OCI-LY1 (cell line): Measurements from ENCODE around the gene ZNF827.

Experiments
- H2AFZ ChIP-seq: fragments of 200-600 bp; sonication (generic), shearing (Covaris generic); 2 replicates; pipeline ENCODE4 v1.6.0; 2014; ENCODE audit warnings: antibody characterized with exemption, mild to moderate bottlenecking, low read length
- H3F3A ChIP-seq: fragments of 200-600 bp; sonication (generic), shearing (Covaris generic); 2 replicates; pipeline ENCODE4 v1.6.0; 2014; ENCODE audit warnings: mild to moderate bottlenecking, antibody characterized with exemption, low read length, moderate library complexity; ENCODE audit not compliant: insufficient read depth
- H3K27ac ChIP-seq: fragments of 200-600 bp; sonication (generic); 2 replicates; pipeline ENCODE4 v1.5.1; 2014; ENCODE audit warnings: low read length, mixed run types, mild to moderate bottlenecking, low read depth; ENCODE audit not compliant: poor library complexity, severe bottlenecking
- H3K27me3 ChIP-seq: fragments of 200-600 bp; sonication (generic); 2 replicates; pipeline ENCODE4 v1.6.0; 2014; ENCODE audit warnings: antibody characterized with exemption, mild to moderate bottlenecking, low read length, moderate library complexity; ENCODE audit not compliant: insufficient read depth
- H3K36me3 ChIP-seq: fragments of 200-600 bp; sonication (generic); 2 replicates; pipeline ENCODE4 v1.6.1; 2014; ENCODE audit warnings: mild to moderate bottlenecking, antibody characterized with exemption, low read length, moderate library complexity, mixed read lengths; ENCODE audit not compliant: insufficient read depth
- H3K4me1 ChIP-seq: fragments of 200-600 bp; sonication (generic); 2 replicates; pipeline ENCODE4 v1.5.1; 2014; ENCODE audit warnings: mild to moderate bottlenecking, low read length, moderate library complexity; ENCODE audit not compliant: insufficient read depth, severe bottlenecking
- H3K4me2 ChIP-seq: fragments of 200-600 bp; sonication (generic), shearing (Covaris generic); 2 replicates; pipeline ENCODE4 v1.6.1; 2014; ENCODE audit warnings: low read length
- H3K4me3 ChIP-seq: fragments of 200-600 bp; sonication (generic); 2 replicates; pipeline ENCODE4 v1.5.1; 2014; ENCODE audit warnings: low read length, low read depth, mild to moderate bottlenecking, mixed read lengths; ENCODE audit not compliant: poor library complexity, severe bottlenecking
- H3K79me2 ChIP-seq: fragments of 200-600 bp; shearing (Covaris generic); 2 replicates; pipeline ENCODE4 v1.6.1; 2016; ENCODE audit warnings: mixed run types, low read length, mixed read lengths; ENCODE audit not compliant: insufficient read depth
- H3K9ac ChIP-seq: fragments of 200-600 bp; sonication (generic), shearing (Covaris generic); 2 replicates; pipeline ENCODE4 v1.6.1; 2014; ENCODE audit warnings: mild to moderate bottlenecking, low read length, mixed read lengths
- H3K9me2 ChIP-seq: fragments of 200-600 bp; sonication (generic), shearing (Covaris generic); 2 replicates; pipeline ENCODE4 v1.6.1; 2014; ENCODE audit warnings: low read depth, mild to moderate bottlenecking, low read length, mixed read lengths
- H3K9me3 ChIP-seq: fragments of 200-600 bp; shearing (Covaris generic); 2 replicates; pipeline ENCODE4 v1.6.1; 2014; ENCODE audit warnings: low read length, mixed read lengths
- H4K20me1 ChIP-seq: fragments of 200-600 bp; sonication (generic), shearing (Covaris generic); 2 replicates; pipeline ENCODE4 v1.6.0; 2016; ENCODE audit warnings: mild to moderate bottlenecking, low read length; ENCODE audit not compliant: insufficient read depth
- EZH2 ChIP-seq: fragments of 200-600 bp; sonication (generic), shearing (Covaris generic); IDR thresholded peaks from 2 replicates; pipeline ENCODE4 v1.8.0; 2017; ENCODE audit warnings: borderline replicate concordance, mixed run types, mild to moderate bottlenecking, antibody characterized with exemption, low read length, moderate library complexity, mixed read lengths
- TF ChIP-seq, protein P1 (sequence below): fragments of 200-600 bp; sonication (generic), shearing (Covaris generic); IDR thresholded peaks from 2 replicates; pipeline ENCODE4 v1.5.1; 2017; ENCODE audit warnings: mild to moderate bottlenecking, antibody characterized with exemption, low read length, moderate library complexity, mixed read lengths

Gene ZNF827

DNA sequence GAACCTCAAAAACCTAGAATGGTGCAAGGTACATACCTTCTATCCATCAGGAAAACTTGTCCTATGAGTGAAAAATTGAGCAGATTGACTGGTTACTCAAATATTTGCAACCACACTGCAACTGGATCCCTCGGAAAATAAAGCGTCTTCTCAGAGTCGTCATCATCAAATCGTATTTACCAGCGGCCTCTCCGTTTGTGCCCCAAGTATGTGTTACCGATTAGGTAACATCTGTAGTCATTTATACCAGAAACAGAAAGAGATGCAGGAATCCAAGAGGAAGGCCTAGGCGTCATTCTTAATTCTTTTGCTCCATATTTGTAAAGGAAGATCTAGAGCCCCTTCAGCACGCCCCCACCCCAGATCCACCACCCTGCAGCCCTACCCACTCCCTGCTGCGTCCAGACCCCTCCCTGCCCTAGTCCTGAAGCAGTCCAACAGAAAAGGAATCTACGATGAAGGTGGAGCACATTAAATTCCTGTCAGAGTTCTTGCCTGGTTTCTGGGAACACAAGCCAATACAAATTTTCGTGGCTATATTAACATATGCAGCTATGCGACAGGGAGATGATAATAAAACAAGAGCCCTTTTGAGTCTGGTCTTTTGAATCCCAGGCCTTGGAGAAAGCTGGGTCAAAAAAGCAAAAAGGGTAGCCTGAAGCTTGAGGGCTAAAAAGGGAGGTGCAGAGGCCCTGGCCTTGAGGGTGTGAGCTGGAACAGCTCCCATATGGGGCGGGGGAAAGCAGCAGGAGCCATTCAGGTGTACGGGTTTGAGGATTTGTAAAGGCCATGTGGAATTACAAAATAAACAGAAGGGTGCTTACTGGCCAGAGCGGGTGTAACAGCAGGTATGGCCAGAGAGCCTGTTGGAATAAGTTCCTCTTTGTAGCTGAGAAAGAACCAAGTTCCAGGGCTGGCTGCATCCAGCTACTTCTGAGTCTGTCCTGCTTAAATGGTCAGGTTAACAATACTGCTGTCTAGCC, 77.0 kb downstream of the ZNF827 start:
- Histone ChIP-seq H4K20me1 (no peaks in the 10 kb centered on the region), H3K9me2 (no peaks in the 10 kb centered on the region), H3K4me2 (no peak overlapping the region), H3K79me2 (no peaks in the 10 kb centered on the region), H3K4me1 (peaks cover 8% of the 10 kb centered on the region), H3K9ac (no peak overlapping the region), H3K36me3 (peaks cover 31% of the 10 kb centered on the region), H3K4me3 (no peak overlapping the region), H3K27ac (no peak overlapping the region), H3K27me3 (no peaks in the 10 kb centered on the region), H2AFZ (no peak overlapping the region), H3F3A (no peaks in the 10 kb centered on the region), H3K9me3 (no peaks in the 10 kb centered on the region)
- no peak for TF ChIP-seq EZH2
- TF ChIP-seq, protein P1, sequence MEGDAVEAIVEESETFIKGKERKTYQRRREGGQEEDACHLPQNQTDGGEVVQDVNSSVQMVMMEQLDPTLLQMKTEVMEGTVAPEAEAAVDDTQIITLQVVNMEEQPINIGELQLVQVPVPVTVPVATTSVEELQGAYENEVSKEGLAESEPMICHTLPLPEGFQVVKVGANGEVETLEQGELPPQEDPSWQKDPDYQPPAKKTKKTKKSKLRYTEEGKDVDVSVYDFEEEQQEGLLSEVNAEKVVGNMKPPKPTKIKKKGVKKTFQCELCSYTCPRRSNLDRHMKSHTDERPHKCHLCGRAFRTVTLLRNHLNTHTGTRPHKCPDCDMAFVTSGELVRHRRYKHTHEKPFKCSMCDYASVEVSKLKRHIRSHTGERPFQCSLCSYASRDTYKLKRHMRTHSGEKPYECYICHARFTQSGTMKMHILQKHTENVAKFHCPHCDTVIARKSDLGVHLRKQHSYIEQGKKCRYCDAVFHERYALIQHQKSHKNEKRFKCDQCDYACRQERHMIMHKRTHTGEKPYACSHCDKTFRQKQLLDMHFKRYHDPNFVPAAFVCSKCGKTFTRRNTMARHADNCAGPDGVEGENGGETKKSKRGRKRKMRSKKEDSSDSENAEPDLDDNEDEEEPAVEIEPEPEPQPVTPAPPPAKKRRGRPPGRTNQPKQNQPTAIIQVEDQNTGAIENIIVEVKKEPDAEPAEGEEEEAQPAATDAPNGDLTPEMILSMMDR = no peak

DNA sequence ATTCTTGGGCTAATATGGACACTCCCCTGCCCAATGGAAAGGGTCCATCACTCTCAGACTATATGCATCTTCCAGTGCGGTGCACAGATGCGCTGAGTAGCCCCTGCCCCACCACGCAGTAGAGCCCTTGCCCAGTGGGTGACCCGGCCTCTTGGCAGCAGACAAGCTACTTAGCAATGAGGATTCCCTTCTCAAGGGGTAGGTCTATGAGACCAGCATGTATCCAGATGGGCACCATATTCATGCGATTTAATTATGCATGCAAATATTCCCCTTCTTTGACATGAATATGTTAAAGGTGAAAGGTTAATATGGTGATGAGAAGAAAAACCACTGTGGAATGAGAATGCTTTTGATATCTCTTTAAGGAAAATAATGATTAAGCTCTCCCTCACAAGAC, 77.7 kb downstream of the ZNF827 start:
- no peak for TF ChIP-seq EZH2
- TF ChIP-seq, protein P1 = no peak
- no peaks in the 10 kb centered on the region for H3K79me2 ChIP-seq
- H2AFZ ChIP-seq = no peak overlapping the region
- H3K27ac ChIP-seq = no peak overlapping the region
- no peaks in the 10 kb centered on the region for H3F3A ChIP-seq
- H3K4me2 ChIP-seq = no peak overlapping the region
- H3K9me3 ChIP-seq = no peaks in the 10 kb centered on the region
- no peaks in the 10 kb centered on the region for H3K9me2 ChIP-seq
- no peak overlapping the region for H3K9ac ChIP-seq
- H4K20me1 ChIP-seq = no peaks in the 10 kb centered on the region
- H3K27me3 ChIP-seq = no peaks in the 10 kb centered on the region
- peaks cover 26% of the 10 kb centered on the region for H3K36me3 ChIP-seq
- H3K4me1 ChIP-seq = peaks cover 8% of the 10 kb centered on the region
- H3K4me3 ChIP-seq = no peak overlapping the region

DNA sequence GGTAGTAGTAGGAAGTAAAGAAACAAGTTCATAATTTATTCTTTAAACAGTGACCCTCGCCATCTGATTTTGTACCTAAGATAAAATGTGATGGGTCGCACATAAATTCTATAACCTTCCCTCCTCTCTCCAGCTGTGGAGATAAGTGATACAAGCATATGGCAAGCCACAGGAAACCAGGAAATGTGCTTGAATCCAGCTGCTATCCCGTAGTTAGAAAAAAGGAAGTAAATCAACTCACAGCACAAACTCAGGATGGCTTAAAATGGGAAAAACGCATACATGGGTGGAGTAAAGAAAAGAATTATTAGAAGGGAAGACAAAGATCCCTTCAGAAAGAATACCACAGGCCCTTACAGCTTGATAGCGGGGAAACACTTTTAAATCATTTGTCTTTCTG, 78.2 kb downstream of the ZNF827 start:
- Histone ChIP-seq H4K20me1 (no peaks in the 10 kb centered on the region), H3K27me3 (no peaks in the 10 kb centered on the region), H3K27ac (no peak overlapping the region), H3K9me2 (no peaks in the 10 kb centered on the region), H3K79me2 (no peaks in the 10 kb centered on the region), H2AFZ (no peak overlapping the region), H3K4me3 (no peak overlapping the region), H3K9me3 (no peaks in the 10 kb centered on the region), H3F3A (no peaks in the 10 kb centered on the region), H3K4me2 (no peak overlapping the region), H3K36me3 (peaks cover 26% of the 10 kb centered on the region), H3K9ac (no peak overlapping the region), H3K4me1 (peaks cover 5% of the 10 kb centered on the region)
- TF ChIP-seq, protein P1 = no peak
- no peak for TF ChIP-seq EZH2
